Mucosa of descending colon (tissue), 3 donors: ENCODE measurements around the gene WNT7B. TPM values are rescaled to one million over a fixed set of nuclear protein-coding genes. Genes with fewer than 3 reads are reported as not detected.

Experiments used
- ATAC-seq: fragments of 200-7000 bp; cut with Tn5 transposase; one replicate; pipeline ENCODE4 v1.9.1; 2020; ENCODE audit warnings: mild to moderate bottlenecking, moderate library complexity
- DNase-seq, 3 donors: peaks; one replicate each; pipeline ENCODE4 v3.0.0-alpha.2; 2020
- H3K36me3 ChIP-seq: fragments of 200-600 bp; one replicate; pipeline ENCODE4 v1.8.0; 2021; ENCODE audit warnings: low read depth, mild to moderate bottlenecking
- H3K4me1 ChIP-seq: fragments of 200-600 bp; one replicate; pipeline ENCODE4 v1.8.0; 2021; ENCODE audit warnings: low read depth, mild to moderate bottlenecking
- H3K4me3 ChIP-seq: fragments of 200-600 bp; one replicate; pipeline ENCODE4 v1.8.0; 2021; ENCODE audit warnings: mild to moderate bottlenecking
- H3K9me3 ChIP-seq: fragments of 200-600 bp; one replicate; pipeline ENCODE4 v1.8.0; 2021; ENCODE audit warnings: mild to moderate bottlenecking
- CTCF ChIP-seq: fragments of 200-600 bp; IDR thresholded peaks from one replicate; pipeline ENCODE4 v1.8.0; 2022; ENCODE audit warnings: antibody characterized with exemption, mild to moderate bottlenecking
- intact Hi-C, 2 donors: fragments of 100-400 bp; cut with DNase I in 1 of 2; cut with micrococcal nuclease in 1 of 2; formaldehyde crosslinking; loops; one replicate each; pipeline versions ENCODE4 v1.11.0 to v1.11.1; 2022; cut with DNase I, micrococcal nuclease
- total RNA-seq, 3 donors: library from RNA; stranded (reverse); fragmentation: NEBNext Ultra II Directional in 2 of 3; extraction: Animal tissue kit (Norgen Biotek cat#: 25700) in 2 of 3; gene quantifications; one replicate each; pipeline versions ENCODE4 v1.2.1 to v1.2.4, GENCODE V29; 2021 to 2023
- donor health status: DM: no; HTN: no; CAD: no; lungs with moderate emphysema.
- donor health status: DM: no; HTN: no; CAD: no.
- donor health status: DM: no; HTN: yes; CAD: no.

WNT7B gene
- total RNA-seq, 3 donors from 2014 or later = not detected

DNA sequence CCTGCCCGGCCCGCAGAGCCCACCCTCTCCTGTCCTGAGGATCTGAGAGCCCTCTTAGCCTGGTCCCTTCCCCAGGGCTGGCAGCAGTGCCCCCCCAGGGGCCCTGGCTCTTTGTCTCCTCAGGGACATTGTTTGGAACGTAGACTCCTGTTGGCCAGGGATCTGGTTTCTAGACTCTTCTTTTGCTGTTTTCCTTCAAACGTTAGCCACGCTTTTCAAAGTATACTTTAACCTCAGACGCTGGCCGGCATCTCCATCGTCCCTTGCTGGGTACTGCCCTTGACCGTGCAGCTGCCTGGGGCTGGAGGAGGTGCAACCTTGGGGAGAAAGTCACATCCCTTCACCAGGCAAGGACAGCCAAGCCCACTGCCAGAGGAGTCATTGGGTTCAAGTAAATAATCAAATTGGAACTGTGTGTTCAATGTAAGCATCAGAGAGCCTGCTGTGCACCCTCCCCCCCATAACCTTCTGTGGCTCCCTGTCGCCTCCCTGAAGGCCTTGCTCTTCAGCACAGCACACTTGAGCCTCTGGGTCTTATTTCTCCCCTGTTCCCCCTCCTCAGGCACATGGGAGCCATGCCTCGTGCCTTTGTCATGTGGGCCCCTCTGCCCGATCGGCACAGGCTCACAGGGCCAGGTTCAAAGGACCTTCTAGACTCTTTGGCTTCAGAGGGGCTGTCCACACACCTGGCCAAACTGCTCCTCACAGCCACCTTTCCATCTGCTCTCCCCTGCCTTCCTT is 21.8 kb upstream of the WNT7B start:
- ATAC-seq (no peak), DNase-seq (peak in 1 of 3 donors; percentile 27)
- Histone ChIP-seq H3K36me3 (no peaks in the 10 kb centered on the region), H3K4me3 (no peak overlapping the region), H3K4me1 (peaks cover 19% of the 10 kb centered on the region), H3K9me3 (no peaks in the 10 kb centered on the region)
- no peak for TF ChIP-seq CTCF
- intact Hi-C loops = loop anchor here (10.0 kb wide), 2 partner anchors 296 to 316 kb away; partner anchors contain the start of gene GTSE1 (in 1 of the 2)

DNA sequence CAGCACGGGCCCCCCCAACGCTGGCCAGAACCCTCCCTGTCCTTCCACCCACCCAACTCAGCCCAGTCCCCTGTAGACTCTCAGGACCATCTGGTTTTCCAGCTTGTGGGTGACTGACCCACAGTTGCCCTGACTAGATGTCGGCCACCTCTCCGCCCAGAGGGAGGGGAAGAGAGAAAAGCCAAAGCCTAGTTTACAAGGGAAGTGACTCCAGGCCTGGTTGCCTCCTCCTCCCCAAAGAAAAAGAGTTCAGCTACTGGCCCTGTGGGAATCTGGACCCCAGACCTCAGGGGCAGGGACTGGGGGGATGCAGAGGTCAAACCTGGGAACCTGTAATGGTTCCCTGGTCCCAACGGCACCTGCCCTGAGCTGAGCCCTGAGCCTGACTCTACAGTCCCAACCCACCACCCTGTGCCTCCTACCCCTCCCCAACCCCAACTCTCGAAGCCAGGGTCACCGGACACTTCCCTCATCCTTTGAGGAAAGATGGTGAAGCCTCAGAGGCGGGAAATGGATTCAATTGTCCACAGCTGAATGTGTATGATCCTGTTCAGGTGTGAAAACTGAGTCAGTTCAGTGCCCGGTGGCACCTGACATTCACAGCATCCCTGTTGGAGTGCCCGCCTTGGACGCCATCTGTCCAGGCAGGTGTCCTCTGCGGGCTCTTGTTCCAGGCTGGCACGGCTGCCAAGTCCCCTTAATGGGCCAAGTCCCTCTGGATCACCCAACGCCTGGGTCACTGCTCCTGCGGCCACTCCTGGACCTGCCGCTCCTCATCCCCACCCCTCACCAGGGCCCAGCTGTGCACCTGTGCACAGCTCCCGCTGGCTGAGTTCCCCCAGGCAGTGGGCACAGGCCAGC is 21.0 kb upstream of the WNT7B start:
- no peak overlapping the region for H3K4me3 ChIP-seq
- ATAC-seq = peak; percentile 13
- DNase-seq = peak in 2 of 3 donors; percentile 33 to 48
- no peaks in the 10 kb centered on the region for H3K36me3 ChIP-seq
- peaks cover 19% of the 10 kb centered on the region for H3K4me1 ChIP-seq
- intact Hi-C loops = loop anchor here (10.0 kb wide), 2 partner anchors 297 to 317 kb away; partner anchors contain the start of gene GTSE1 (in 1 of the 2)
- no peaks in the 10 kb centered on the region for H3K9me3 ChIP-seq
- no peak for TF ChIP-seq CTCF

GRCh38 chr22:45997077-45997776 is 20.3 kb upstream of the WNT7B start:
- TF ChIP-seq CTCF = no peak
- Histone ChIP-seq H3K4me3 (no peak overlapping the region), H3K4me1 (peaks cover 19% of the 10 kb centered on the region), H3K9me3 (no peaks in the 10 kb centered on the region), H3K36me3 (no peaks in the 10 kb centered on the region)
- DNase-seq (peak; percentile 80 to 89 (median 84)), ATAC-seq (peak; percentile 67)
- intact Hi-C loops = loop anchor here (10.0 kb wide), 2 partner anchors 298 to 318 kb away; partner anchors contain the start of gene GTSE1 (in 1 of the 2)

DNA sequence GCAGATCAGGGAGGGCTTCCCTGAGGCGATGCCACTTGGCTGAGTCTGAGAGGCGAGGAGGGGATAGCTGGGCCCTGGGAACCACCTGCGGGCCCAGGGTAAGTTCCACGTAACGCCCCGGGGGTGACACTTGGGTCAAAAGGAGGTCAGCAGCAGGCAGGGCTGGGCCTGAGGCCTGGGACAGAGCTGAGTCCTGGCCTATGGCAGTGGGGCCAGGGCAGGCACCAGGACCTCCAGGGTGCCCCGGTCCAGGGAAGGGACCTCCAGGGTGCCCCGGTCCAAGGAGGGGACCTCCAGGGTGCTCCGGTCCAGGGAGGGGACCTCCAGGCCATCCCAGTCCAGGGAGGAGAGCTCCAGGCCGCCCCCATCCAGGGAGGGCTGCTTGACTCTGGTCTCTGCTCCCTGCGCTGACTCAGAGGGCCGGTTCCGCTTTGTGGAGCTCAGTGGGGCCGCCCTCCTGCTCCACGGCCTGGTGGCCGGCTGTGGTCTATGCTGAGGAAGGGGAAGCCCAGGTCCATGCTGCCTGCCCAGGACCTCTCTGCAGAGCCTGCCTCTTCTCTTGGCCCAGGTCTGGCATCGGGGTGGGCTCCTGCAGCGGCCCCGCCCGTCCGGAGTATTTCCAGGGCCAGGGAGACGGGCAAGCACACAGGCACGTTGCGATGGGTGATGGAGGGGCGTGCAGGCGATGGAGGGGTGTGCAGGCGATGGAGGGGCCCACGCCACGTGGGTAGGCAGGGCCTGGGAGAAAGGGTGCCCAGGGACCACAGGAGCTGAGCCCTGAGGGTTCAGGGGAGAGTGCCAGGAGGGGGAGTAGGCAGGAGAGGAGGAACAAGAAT is 19.5 kb upstream of the WNT7B start:
- no peak for TF ChIP-seq CTCF
- Histone ChIP-seq H3K36me3 (no peaks in the 10 kb centered on the region), H3K9me3 (no peaks in the 10 kb centered on the region), H3K4me1 (peaks cover 19% of the 10 kb centered on the region), H3K4me3 (no peak overlapping the region)
- DNase-seq (peak in 2 of 3 donors; percentile 55 to 77), ATAC-seq (peak; percentile 54)
- intact Hi-C loops = loop anchor here (10.0 kb wide), 2 partner anchors 298 to 318 kb away; partner anchors contain the start of gene GTSE1 (in 1 of the 2)
